DMS 273 treated with DMSO at 0.1 percent for 48 hours (cell line): ENCODE results near the gene DYNLT5.
"Not testable (repeated sequence)": the region's sequence is repeated elsewhere in the genome, so short reads cannot be mapped to it uniquely, and the experiment has no call there.

Experiments
- DNase-seq: peaks from one replicate; lab custom pipeline; 2025; lab: John Stamatoyannopoulos, UW

DYNLT5 gene

DNA sequence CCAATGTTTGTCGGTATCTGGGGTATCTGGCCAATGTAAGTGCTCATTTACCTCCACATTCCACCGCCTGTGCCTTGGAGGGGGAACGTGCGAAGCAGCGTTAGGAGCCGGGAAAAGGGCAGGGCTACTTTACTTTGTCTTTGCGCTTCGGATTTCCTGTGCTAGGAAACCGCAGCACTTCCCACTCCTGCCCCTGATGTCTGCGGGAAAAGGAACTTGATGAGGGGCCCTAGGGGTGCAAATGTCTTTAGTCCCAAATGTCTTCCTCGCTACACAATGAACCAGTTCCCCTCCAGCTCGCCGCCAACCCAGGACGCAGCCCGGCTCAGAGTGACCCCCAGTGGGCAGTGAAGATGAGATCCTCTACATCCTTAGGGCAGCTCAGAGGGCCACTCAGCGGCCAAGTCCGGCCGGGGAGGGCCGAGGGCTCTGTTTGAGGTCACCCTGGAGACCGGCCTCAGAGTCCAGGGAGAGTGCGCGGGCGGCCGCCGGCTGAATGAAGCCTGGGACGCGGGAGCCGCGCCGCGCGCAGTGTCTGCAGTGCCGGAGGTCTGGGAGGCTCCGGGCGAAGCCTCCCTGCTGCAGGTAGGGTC lies at the start of gene DYNLT5:
Gene DYNLT5, plus strand, starts transcription at position 460 of the 593 bp plus-strand sequence. CDS start 2,200 bp downstream, outside the sequence.
- no peak for DNase-seq

DNA sequence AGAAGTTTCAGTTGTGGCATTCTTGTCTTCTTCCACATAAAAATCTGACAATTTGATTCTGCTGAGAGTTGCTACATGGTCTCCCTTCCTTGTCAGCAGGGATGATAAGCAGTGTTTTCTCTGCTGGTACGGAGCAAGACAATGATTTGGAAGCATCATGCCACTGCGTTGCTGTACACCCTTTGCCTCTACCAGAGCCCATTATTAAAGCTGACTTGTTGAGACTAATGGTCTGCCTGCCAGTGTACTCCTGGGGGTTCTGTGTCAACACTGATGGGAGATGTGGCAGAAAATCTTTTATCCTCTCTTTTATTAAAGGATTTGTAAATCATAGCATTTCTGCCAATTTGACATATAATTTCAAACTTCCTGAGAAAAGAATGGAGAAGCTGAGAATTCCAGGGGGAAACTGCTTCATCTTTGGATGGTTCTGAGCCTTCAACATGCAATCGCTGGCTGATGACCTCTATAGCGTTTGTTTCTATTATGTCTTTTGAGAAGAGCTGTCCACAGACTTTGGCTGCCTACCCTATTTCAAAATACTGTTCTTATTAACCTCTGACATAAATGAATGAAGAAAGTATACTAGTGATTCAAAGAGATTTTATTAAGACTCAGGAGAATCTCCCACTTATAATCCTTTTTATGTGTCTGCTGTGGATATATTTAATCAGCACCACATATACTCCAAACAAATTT lies 47.9 kb upstream of the DYNLT5 start:
- no peak for DNase-seq

DNA sequence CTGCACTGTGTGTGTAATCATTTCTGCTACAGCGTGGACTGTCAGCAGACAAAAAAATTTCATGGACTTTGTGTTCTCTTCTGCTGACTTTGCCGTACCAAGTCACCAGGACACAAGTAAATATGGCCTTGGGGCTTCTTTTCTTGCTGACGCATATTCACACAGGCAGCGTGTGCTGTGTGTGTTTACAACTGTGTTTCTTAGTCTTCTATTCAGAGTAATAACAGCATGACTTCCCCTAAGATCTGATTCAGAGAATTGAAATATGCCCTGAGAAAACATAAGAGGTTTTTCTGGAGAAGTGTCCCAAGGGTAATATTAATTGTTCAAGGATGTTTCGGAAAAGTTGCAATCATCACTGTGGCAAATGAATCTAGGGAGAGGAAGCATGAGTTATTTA lies 47.1 kb upstream of the DYNLT5 start:
- no peak for DNase-seq

- DNase-seq, result no peak
These were observed 40.8 kb upstream of the DYNLT5 start for GRCh38 chr1:66711420-66711819.

- no peak for DNase-seq
These were observed 39.4 kb upstream of the DYNLT5 start for GRCh38 chr1:66712839-66713238.

GRCh38 chr1:66723985-66724384 lies 28.3 kb upstream of the DYNLT5 start:
- DNase-seq, result no peak

DNA sequence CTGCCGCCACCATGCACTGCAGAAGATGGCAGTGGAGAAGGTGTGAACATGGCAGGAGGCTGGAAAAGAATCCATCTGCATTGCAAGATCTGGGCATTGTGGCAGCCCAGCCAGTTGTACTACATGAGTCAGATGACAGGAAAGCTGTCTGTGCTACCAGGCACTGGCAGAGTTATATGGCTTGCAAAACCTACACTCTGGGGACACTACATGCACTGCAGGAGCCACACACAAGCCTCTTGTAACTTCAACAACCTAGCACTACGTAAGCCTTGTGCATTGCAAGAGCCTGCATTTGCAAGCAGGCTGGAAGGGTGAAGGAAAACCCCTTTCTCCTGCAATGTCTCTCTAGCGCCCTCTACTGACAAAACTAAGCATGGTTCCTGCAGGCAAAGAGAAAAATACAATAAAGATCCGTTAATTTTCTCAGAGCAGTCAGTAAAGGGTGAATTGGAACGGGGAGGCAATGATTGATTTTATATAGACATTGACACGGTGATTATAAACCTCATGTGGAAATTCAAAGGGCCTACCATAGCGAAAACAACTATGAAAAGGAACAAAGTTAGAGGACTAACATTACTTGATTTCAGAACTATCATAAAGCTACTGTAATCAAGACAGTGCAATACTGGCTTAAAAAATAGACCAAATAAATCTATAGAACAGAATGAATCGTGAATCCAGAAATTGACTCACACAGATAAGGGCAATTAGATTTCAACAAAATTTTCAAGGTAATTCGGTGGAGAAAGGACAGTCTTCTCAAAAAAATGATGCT lies 26.2 kb upstream of the DYNLT5 start:
- DNase-seq, result peak; percentile 36

DNA sequence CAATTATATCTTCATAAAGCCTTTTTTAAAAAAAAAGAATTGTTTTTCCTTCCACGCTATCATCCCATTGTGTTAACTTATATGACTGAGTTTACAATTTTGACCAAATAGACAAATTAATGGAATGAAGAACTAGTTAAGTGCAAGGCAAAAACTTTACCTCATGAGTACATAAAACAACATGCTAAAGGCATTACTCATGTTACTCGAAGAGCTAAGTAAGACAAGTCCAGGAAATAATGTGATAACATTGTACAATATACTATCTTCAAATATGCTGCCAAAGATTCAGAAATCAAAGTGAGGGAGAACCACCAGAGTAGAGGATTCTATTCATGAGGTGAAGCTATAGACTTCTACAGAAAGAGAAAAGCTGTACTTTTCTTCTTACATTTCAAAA lies 24.2 kb upstream of the DYNLT5 start:
- no peak for DNase-seq

DNA sequence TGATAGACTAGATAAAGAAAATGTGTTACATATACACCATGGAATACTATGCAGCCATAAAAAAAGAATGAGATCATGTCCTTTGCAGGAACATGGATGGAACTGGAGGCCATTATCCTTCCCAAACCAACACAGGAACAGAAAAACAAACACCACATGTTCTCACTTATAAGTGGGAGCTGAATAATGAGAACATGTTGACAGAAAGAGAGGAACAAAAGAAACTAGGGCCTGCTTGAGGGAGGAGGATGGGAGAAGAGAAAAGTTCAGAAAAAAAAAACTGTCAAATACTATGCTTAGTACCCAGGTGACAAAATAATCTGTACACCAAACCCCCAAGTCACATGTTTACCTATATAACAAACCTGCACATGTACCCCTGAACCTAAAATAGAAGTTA lies 23.5 kb upstream of the DYNLT5 start:
- not testable (repeated sequence) for DNase-seq

- DNase-seq, result no peak
These were observed 23.1 kb upstream of the DYNLT5 start for GRCh38 chr1:66729119-66729518.

- no peak for DNase-seq
These were observed 22.7 kb upstream of the DYNLT5 start for GRCh38 chr1:66729523-66729922.

GRCh38 chr1:66730462-66730861 lies 21.8 kb upstream of the DYNLT5 start:
- no peak for DNase-seq

- DNase-seq, result no peak
These were observed 20.9 kb upstream of the DYNLT5 start for GRCh38 chr1:66731170-66731865.

- no peak for DNase-seq
These were observed 19.7 kb upstream of the DYNLT5 start for GRCh38 chr1:66732407-66733166.

DNA sequence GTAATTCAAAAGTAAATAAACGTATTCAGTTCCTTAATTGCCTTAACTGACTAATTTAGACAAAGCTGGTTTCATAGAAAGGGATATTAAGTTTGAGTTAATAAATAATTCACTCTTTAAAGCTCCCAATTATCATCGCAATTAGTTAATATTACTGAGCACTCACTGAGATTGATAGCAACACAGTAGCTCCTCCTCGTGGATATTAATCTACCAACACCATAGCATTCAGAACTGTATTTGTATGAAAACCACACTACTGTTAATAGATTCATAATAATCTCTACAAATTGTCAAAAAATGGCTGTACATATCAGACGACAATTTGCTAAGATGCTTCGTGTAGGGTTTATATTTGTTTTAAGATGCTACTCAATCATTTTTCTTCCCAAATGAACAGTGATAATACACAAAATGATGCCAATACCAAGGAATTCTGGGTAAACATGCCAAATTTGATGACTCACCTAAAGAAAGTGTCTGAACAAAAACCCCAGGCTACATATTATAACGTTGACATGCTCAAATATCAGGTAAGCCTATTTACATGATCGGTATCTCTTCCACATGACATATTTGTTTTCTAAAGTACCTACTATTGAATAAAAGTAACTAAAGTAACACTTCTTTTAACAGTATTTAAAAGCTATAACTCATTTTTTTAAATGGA lies 18.8 kb upstream of the DYNLT5 start:
- DNase-seq, result no peak

GRCh38 chr1:66734531-66734930 lies 17.7 kb upstream of the DYNLT5 start:
- not testable (repeated sequence) for DNase-seq

GRCh38 chr1:66737836-66738235 lies 14.4 kb upstream of the DYNLT5 start:
- DNase-seq, result no peak

DNA sequence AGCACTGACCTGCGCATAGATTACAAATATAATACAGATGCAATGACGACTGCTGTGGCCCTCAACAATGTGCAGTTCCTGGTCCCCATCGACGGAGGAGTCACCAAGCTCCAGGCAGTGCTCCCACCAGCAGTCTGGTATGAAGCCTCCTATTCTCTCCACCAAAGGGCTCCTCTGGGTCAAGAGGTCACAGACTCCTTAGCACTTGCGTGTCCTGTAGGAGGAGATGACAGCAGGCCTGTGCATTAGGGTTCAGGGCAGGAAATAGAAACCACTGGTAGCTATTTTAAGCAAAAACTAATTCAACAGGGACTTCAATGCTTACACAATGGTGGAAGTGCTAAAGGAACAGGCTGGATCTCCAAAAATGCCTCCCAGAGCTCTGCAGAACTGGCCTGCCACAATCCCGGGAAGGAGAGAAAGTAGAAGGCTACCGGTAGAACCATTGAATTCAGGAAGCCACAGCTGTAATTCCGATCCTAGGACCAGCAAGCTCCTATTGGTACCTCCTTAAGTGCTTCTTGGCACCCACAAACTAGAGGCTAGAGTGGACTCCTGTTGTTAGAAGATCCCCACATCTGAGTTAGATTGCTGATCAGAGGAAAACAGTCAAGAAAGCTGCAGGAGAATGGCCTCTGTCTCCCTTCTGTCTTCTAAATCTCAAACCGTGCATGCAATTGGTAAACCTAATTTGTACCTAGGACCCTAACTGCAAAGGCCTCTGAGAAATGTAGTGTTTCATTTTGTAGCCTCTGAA lies 12.7 kb upstream of the DYNLT5 start:
- no peak for DNase-seq

GRCh38 chr1:66745451-66745850 lies 6.8 kb upstream of the DYNLT5 start:
- DNase-seq, result no peak

- no peak for DNase-seq
These were observed 4.8 kb upstream of the DYNLT5 start for GRCh38 chr1:66747501-66747900.
